ENCODE data around the gene GASK1A.

The GASK1A gene

GRCh38 chr3:43090238-43090637 lies 111.1 kb downstream of the GASK1A start:
- peaks cover 0 to 3% (median 0%) of the 10 kb centered on the region in 4 donors for H3K4me1 ChIP-seq
- no peak overlapping the region for H3K4me3 ChIP-seq
- H3K27me3 ChIP-seq = no peaks in the 10 kb centered on the region
- DNase-seq = no peak
- intact Hi-C loops (cut with DNase I; ENCODE audit: low total_unique reads) = no loop called here
- H3K27ac ChIP-seq = no peak overlapping the region
- H3K36me3 ChIP-seq = no peaks in the 10 kb centered on the region
- H3K9me3 ChIP-seq = no peaks in the 10 kb centered on the region
- no peak for TF ChIP-seq CTCF (IDR thresholded peaks at IDR 0.05)

- DNase-seq = no peak
- intact Hi-C loops (cut with DNase I; ENCODE audit: low total_unique reads) = no loop called here
- TF ChIP-seq CTCF (IDR thresholded peaks at IDR 0.05) = no peak
- Histone ChIP-seq H3K4me3 (no peak overlapping the region), H3K36me3 (no peaks in the 10 kb centered on the region), H3K9me3 (no peaks in the 10 kb centered on the region), H3K27me3 (no peaks in the 10 kb centered on the region), H3K27ac (no peak overlapping the region), H3K4me1 (peaks cover 0 to 3% (median 0%) of the 10 kb centered on the region in 4 donors)
Measured at GRCh38 chr3:43091481-43091880, 112.4 kb downstream of the GASK1A start.

GRCh38 chr3:43093006-43093405 lies 113.9 kb downstream of the GASK1A start:
- Histone ChIP-seq H3K36me3 (no peaks in the 10 kb centered on the region), H3K9me3 (no peaks in the 10 kb centered on the region), H3K4me1 (peaks cover 0 to 3% (median 0%) of the 10 kb centered on the region in 4 donors), H3K27ac (no peak overlapping the region), H3K4me3 (no peak overlapping the region), H3K27me3 (no peaks in the 10 kb centered on the region)
- TF ChIP-seq CTCF (IDR thresholded peaks at IDR 0.05) = no peak
- no peak for DNase-seq
- intact Hi-C loops (cut with DNase I; ENCODE audit: low total_unique reads) = no loop called here

GRCh38 chr3:43093974-43094373 lies 114.9 kb downstream of the GASK1A start:
- H3K27me3 ChIP-seq = no peaks in the 10 kb centered on the region
- H3K36me3 ChIP-seq = no peaks in the 10 kb centered on the region
- no peak overlapping the region for H3K4me3 ChIP-seq
- no peaks in the 10 kb centered on the region for H3K9me3 ChIP-seq
- no peak for TF ChIP-seq CTCF (IDR thresholded peaks at IDR 0.05)
- no peak for DNase-seq
- H3K27ac ChIP-seq = no peak overlapping the region
- peaks cover 0 to 3% (median 0%) of the 10 kb centered on the region in 4 donors for H3K4me1 ChIP-seq
- intact Hi-C loops (cut with DNase I; ENCODE audit: low total_unique reads) = no loop called here

GRCh38 chr3:43094381-43094780 lies 115.3 kb downstream of the GASK1A start:
- no peak overlapping the region for H3K4me3 ChIP-seq
- intact Hi-C loops (cut with DNase I; ENCODE audit: low total_unique reads) = no loop called here
- peaks cover 0 to 3% (median 0%) of the 10 kb centered on the region in 4 donors for H3K4me1 ChIP-seq
- no peaks in the 10 kb centered on the region for H3K9me3 ChIP-seq
- H3K27me3 ChIP-seq = no peaks in the 10 kb centered on the region
- DNase-seq = no peak
- H3K36me3 ChIP-seq = no peaks in the 10 kb centered on the region
- no peak for TF ChIP-seq CTCF (IDR thresholded peaks at IDR 0.05)
- H3K27ac ChIP-seq = no peak overlapping the region

- Histone ChIP-seq H3K36me3 (no peaks in the 10 kb centered on the region), H3K4me3 (no peak overlapping the region), H3K4me1 (peaks cover 0 to 3% (median 0%) of the 10 kb centered on the region in 4 donors), H3K27ac (no peak overlapping the region), H3K27me3 (no peaks in the 10 kb centered on the region), H3K9me3 (no peaks in the 10 kb centered on the region)
- no peak for TF ChIP-seq CTCF (IDR thresholded peaks at IDR 0.05)
- intact Hi-C loops (cut with DNase I; ENCODE audit: low total_unique reads) = no loop called here
- DNase-seq = no peak
Measured at GRCh38 chr3:43094851-43095250, 115.7 kb downstream of the GASK1A start.

Measured in tibial artery (tissue), 4 donors.